Measurements from ENCODE around the gene DLX6. TPM values are rescaled to one million over a fixed set of nuclear protein-coding genes. Genes with fewer than 3 reads are reported as not detected.

The DLX6 gene
- total RNA-seq, 1 donor from 2014 or later = 0.20 TPM

DNA sequence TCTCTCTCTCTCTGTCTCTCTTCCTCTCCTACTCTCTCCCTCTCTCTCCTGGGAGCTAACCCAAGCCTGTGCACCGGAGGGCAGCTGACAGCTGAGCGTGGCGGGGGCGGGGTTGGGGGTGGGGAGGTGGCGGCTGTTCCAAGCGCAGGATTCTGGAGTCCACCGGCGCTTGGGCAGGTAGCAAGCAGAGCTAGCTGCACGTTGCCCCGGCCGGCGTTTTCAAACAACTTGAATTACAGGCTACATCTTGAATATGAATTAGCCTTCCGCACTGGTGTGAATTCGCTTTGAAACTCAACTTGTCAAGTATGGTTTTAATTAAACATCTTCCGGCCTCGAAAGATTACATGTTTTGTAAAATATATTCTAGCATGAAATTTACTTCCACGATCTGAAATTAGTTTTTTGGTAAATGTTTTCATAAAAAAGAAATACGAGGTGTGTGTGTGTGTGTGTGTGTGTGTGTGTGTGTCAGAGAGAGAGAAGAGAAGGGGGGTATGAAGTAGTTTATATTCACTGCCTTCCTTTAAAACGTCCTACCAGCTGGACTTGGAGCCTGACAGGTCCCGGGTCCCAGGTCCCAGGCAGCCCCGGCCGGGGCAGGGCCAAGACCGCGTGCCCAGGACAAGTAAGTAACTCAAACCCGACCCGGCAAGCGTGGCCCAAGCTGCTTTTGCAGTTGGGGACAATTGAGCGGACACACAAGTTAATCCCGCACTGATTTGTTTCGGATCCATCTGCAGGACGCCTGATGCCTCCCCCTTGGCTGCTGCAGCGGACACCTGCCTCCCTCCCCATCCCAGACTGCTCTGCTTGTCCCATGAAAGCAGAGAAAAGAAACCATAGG is 9.0 kb upstream of the DLX6 start:
- DNase-seq = no peak

DNA sequence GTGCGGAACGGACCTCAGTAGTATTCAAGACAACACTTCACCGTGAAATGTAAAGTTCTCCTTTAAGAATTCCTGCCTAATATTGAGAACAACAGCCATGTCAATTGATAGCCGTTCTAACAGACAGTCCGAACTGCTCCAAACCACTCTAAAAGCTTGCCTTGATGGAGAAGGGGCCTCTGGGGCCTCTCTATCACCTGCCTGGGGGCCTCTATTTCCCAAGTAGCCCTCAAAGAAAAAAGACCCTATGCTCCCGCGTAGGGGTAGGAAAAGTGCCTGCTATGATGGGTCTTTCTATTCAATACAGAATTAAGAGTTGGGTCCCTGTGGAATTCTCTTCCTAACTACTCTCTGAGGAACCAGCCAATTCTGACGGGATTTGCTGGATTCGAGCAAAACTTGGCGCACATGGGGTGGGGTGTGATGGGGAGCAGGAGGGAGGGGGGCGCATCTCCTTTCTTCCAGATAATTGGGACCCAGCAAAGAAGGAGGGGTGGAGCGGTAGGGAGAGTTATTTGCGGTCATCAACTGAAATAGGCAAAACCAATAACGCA is 8.3 kb upstream of the DLX6 start:
- no peak for DNase-seq

DNA sequence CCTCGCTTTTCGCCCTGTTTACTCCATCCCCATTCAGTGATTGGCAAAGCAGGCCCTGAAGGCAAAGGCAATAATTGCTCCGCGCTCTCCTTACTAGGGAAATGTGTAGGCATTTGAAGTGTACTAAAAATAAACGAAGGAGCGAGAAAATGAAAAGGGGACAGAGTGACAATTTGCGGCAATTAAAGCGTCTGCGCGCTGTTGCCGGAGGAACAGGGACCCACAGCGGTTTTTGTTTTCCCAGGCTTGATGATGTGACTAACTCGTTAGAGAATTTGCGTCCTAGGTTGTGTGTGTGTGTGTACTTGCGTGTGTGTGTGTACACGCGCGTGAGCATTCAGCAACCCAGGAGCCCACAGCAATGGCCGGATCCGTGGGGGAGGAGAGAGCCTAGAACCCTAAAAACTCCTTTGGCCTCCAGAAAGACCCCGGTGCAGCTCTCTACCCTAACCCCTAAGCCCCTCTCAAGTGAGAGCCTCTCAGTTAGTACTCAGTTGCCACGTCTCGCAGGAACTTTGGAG is 7.8 kb upstream of the DLX6 start:
- no peak for DNase-seq

DNA sequence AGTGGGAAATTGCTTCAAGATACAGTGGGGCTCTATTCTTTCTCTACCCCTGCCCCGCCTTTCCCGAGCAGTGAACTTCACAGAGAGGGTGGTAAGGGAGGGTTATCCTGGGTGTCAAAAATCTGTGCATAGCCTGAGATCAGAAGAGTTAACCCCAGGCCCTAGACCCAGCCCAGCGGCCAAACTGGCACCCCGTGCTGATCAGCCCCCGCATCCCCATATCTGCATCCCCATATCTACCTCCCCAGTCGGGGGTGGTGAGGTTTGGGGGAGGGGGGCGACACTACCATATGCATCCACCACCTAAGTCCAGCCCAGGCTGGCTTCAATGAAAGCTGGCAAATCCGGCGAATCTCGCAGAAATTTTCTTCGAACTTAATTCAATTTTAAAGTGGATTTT is 7.0 kb upstream of the DLX6 start:
- no peak for DNase-seq

DNA sequence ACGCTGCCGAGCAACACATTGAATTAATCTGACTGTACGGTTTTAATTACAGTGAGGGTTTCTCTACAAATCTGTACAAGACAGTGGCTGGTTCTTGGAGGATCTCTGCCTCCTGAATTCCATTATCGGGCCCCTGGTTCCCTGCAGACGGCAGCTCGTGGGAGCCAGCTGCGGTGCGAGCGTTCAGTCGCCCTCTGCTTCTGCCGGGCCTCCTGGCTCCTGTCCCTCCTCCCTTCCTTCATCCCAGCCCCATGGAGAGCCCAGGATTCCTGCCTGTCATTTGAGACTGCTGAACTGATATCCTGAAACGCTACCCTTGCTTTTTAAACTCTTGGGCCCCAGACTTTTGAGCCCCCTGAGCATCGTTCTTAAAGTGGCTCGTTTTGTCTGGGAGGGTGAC is 6.6 kb upstream of the DLX6 start:
- peak; percentile 24 for DNase-seq

DNA sequence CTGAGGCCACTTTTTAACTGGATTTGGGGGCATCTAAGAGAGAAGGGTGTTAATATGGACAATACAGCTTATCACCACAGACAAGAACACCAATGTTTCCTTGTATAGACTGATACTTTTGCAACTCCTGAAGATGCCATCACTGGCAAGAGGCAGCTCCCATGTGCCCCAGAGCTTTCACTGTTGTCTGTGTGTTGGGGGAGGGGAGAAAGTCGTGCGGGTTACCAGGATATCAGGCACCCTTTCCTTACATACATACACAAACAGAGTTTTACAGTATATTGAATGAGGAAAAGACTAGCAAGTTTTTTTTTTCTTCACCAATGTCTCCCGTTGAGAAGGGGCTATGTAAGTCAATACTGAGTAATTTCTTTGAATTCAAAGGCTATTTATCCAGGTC is 4.1 kb upstream of the DLX6 start:
- DNase-seq = no peak

DNA sequence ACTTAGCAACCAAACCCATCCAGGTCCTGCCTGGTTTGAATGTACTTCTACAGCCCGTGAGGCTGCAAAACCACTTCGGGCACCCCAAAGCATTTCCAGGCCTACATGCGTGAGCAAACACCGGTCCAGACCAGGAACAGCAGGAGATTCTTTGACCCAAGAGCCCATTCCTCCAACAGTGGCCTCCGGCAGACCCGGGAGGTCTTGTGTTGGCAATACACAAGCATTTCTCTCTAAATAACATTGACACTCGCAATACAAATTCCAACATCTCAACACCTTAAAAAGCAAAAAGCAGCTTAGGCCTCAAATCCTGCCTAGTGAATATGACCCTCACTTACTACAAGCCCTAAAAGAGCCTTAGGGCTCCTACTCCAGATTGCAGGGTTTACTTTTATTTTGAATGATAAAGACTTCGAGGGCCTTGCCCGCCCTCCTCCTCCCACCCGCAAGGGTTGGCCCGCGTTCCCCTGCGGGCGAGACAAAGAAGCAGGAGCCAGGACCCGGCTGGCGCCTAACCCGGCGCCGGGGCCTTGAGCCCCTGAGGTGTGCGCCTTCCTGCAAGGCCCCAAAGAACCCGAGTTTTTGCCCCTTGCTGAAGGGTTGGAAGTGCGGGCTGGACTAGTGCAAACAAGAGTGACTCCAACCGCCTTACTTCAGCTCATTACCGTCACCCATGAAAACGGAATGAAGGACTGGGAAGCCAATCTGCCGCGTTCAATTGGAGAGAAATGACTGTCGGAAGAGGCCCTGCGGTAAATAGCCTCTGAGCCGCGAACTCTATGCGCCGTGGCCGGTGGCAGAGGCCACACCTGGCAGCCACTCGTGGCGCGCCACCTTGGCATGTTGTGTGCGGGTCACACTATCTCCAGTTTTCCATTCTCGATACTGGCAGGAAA is 3.4 kb upstream of the DLX6 start:
- DNase-seq = no peak

DNA sequence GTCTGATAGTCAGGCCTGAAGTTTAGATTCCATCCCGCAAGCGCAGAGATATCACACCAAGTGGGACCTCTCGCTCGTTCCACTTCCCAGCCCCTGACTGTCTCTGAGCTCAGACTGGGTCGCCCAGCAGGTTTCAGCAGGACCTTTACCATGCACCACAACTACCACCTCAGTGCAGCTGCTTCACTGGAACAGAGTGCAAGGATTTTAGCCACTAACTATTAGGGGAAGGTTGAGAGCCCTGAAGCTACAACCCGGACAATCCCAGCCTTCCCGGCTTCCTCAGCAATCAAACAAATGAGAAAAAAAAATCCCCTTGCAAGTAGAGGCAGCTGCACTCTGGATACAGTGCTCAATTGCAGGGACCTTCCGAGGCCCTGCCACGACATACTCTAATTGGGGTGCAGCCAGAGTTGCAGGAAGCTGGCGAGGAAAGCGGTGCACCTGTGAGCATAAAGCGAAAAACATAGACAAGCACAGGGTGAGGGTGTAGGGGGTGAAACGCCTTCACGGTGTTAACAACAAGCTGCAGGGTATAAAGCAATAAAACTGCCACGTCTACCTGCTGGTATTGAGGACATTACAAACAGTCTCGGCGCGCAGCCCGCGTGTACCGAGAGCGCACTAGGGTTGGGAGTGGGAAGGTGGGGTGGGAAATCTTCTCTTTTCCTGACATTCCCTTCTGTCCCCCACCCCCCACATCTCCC is 2.6 kb upstream of the DLX6 start:
- no peak for DNase-seq

DNA sequence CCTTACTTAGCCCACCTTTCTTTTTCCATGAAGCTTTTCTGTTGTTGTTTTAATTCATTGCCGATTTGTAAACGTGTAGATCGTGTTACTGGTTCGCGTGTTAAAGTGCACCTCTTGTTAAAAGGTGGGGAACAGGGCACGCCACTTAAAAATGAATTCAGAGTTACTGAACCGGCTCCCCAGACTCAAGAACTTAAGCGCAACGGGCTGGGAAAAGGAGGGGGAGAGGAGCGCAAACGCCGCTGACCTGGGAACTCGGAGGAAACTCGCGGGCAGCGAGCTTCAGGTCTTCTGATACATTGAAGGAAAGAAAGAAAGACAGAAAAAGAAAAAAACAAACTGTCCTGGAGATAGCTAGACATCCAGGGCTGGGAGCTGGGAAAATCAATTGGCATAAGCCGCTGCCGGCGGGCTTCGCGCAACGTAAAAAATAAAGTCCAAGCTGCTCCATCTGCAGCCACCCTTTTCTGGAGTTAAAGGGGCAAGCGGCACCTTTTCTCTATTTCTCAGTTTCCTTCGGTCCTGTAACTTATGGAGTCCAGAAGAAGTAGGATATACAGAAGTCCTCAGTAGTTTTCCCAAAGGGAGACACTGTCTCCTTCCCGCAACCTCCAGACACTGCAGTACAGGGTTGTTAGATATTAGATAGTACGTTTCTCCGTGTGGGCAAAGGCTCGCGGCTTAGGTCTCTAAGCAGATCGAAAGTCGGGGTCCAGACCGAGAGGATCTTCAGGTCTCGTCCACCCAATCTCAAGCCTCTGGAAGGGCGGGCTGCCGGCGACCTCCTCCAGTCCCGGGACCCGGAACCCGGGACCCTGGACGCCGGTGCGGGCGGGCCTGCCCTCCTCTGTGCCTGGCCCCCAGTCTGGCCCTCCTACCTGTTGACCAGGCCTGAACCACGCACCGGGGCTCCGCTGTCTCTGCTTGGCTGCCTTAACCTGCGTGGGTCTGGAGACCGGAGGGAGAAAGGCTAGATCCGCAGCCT is 1.8 kb upstream of the DLX6 start:
- no peak for DNase-seq

DNA sequence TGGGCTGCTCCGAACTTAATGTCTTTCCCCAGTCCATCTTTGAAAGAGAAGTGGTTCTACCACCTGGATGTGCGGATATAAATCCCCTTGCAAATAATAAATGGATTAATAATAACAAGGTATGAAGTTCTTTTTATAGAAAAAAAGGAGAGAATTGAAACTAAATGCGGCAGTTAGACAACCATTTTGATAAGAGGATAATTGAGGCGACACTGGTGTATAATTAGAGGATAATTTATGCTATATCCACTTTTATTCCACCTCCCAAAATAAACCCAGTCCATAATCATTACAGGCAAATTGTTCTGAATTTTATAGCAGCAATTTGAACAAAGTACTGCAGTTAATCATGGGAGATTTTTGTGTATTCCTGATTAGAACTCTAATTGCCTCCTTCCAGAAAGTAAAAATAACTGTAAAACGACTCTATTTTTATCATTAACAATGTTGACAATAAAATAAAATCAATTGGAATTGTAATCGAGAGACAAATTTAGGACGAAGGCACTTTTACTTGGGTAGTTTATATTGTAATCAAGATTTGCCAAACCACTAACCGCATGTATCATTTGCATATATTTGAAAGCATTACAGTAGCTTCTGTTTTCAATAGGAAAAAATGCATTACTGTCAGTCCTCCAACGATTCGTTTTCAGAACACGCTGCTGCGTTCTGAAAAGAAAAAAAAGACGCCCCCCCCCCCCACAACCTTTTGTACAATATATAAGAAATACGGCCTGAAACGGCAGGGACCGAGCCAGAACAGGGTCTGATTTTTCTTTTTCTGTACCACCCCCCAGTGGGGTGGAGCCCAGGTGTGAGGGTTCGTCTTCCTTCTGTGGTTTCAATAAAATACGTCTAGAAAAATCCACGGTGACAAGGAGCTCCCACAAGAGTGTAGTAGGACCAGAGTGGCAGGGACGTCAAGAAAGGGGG is 838 bp upstream of the DLX6 start:
- no peak for DNase-seq

DNA sequence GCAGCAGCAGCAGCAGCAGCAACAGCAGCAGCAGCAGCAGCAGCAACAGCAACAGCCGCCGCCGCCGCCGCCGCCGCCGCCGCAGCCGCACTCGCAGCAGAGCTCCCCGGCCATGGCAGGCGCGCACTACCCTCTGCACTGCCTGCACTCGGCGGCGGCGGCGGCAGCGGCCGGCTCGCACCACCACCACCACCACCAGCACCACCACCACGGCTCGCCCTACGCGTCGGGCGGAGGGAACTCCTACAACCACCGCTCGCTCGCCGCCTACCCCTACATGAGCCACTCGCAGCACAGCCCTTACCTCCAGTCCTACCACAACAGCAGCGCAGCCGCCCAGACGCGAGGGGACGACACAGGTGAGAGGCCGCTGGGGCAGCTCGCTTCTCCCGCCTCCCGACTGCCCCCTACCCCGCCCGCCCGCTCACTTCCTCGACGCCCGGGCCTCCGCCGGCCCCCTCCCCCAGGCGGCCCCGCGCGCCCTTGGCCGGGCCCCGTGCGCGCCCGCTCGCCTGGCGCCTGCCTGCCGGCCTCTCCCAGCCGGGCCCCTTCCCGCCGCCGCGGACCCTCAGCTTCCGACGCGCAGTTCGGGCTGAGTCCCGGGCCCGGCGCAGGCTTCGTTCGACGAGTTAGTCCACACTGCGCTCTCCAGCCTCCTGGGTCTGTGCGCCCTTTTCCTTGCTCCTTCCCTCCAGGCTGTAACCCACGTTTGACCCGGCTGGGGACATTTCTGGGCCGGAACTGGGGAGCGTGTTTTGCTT is 882 bp downstream of the DLX6 start:
- DNase-seq = no peak

DNA sequence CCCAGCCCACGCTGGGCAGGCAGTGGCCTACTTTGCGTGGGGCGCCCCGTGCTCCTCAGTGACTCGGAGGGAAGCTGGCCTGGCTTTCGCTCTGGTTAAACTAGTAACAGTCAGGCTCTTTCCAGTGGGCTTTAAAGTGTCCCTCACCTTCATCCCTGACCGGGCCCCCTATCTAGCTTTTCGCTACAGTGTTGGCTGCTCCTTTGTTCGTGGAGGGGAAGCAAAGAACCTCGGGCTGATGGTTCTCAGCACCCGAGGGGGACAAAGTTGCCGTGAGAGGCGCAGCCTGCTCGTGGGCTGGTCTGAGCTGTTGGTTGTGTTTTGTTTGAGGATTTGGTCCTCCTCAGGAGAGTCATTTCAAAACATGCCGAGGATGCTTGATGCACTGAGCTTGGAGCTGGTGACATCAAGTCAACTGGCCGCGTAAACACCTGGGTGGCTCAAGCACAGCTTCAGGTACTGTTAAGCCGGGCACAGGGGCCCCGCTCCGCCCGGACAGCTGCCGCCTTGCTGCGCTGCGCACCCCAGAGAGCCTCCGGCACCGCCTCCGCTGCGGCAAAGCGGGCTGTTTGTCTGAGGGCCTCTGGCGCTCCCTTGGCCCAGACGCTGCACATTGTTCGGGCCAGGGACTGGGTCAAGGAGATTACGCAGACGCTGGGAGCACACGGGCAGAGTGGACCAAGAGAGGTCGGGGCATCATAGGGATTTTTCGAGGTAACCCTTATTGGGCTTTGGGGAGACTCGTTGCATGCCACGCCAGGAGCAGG is 1.6 kb downstream of the DLX6 start:
- DNase-seq = no peak

DNA sequence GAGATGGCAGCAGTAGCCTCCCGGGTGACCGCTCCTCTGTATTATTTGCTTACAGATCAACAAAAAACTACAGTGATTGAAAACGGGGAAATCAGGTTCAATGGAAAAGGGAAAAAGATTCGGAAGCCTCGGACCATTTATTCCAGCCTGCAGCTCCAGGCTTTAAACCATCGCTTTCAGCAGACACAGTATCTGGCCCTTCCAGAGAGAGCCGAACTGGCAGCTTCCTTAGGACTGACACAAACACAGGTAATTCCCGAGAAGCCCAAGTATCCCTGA is 2.2 kb downstream of the DLX6 start:
- DNase-seq = no peak

DNA sequence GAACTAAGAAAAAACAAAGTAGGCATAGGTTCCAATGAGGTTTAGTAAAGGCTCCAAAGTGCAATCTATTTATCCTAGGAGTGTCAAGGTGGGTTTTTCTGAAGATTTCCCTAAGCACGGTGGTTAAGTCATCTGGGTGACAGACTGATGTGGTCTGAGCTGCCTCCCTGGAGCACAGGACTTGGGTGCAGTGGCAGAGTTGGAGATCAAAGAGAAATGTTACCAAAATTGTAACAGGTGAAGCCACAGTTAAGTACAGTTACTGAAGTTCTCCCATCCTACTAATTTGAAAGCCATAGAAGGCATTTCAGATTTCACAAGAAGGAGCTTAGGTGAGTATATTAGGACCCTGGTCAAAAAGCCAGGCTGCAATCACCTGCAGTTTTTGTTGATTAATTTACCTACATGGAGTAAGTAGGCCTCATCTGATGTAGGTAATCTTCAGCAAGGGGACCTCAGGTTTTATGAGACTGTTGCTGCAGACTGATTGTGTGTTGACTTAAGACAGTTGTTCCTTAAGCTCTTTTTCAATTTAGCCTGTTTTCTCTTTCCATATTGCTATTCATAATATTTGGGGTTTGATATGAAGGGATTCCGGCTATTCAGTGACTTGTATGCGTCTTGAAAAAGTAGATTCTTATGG is 3.0 kb downstream of the DLX6 start:
- DNase-seq = no peak

DNA sequence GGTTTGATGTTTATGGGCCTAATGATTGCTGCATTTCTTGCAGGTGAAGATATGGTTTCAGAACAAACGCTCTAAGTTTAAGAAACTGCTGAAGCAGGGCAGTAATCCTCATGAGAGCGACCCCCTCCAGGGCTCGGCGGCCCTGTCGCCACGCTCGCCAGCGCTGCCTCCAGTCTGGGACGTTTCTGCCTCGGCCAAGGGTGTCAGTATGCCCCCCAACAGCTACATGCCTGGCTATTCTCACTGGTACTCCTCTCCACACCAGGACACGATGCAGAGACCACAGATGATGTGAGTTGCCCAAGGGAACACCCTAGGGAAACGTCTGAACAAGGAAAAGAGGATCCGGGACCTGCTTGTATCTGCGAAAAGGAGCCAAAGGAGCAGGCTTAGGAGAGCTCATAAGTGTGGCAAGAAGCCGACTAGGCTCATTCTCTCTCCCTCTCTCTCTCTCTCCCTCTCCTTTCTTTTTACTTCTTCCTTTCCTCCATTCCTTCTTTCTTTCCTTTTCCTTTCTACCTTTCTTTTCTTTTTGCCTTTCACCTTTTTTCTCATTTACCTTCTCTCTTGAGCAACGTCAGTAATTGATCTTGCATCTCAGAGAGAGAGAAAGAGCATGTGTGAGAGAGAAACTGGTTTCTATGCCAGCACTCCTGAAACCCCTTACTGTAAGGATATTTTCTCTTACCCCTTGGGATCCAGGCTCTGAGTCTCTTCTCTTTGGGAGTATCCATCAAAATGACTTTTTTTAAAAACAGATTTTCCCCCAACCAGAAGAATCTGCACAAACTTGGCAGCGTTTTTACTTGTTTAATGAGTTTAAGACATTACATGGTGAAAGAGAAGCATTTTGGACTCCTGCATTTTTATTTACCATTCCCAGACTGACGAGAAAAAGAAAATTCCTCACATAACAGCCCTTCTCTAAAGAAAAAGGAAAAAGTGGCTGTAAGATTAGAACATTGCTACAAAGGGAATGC is 4.7 kb downstream of the DLX6 start:
- no peak for DNase-seq

DNA sequence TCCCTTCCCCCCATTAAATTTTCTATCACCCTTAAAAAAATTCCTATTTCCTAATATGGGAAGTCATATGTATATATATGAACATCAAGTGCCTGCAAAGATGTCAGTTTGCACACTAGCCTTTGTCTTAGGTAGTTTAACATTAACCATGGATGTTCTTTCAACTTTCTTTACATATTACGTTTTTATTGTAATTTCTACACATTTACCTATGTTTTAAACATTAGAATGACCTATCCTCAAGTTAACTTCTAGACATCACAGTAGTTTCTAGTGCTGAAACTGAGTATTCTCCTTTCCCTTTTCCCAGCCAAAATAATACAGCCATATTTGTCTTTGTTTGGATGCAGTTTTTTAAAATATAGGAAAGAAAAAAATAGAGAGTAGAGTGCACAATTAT is 5.8 kb downstream of the DLX6 start:
- DNase-seq = no peak

Data from skin of body (tissue), 2 donors.